Retinal pigment epithelial cell (primary cell): ENCODE measurements around the gene GLYR1.
"Not testable (repeated sequence)": the region's sequence is repeated elsewhere in the genome, so short reads cannot be mapped to it uniquely, and the experiment has no call there.

Experiments
- DNase-seq: peaks from one replicate; pipeline ENCODE4 v3.0.0-alpha.2; 2010; ENCODE audit warnings: low read depth
- H3K4me3 ChIP-seq: 2 replicates; pipeline ENCODE4 v1.5.1; 2011; ENCODE audit warnings: mild to moderate bottlenecking, low read length, control low read depth, moderate library complexity
- CTCF ChIP-seq: conservative IDR thresholded peaks from 2 replicates; pipeline ENCODE4 v1.5.1; 2011; ENCODE audit warnings: low read depth, low read length, control low read depth, inconsistent platforms

GLYR1 gene

GRCh38 chr16:4846901-4847773 is at the start of gene GLYR1, which contains the start of gene UBN1:
GLYR1 (minus strand) TSS chr16:4847288; CDS start chr16:4847265, 23 bp downstream.
UBN1 (plus strand) TSS chr16:4847481; CDS start chr16:4852918, 5,437 bp downstream.
- no peak for TF ChIP-seq CTCF
- DNase-seq = peak; percentile 85
- H3K4me3 ChIP-seq = peak within 1 kb of the TSS; percentile 87

GRCh38 chr16:4896761-4897160 is 49.7 kb upstream of the GLYR1 start:
- DNase-seq, H3K4me3 ChIP-seq: not testable (repeated sequence)

- no peak for TF ChIP-seq CTCF
- DNase-seq = no peak
- H3K4me3 ChIP-seq = no peak overlapping the region
Observed at GRCh38 chr16:4895366-4895765, 48.3 kb upstream of the GLYR1 start.

GRCh38 chr16:4894276-4895150 is 47.4 kb upstream of the GLYR1 start:
- no peak for DNase-seq
- no peak overlapping the region for H3K4me3 ChIP-seq
- no peak for TF ChIP-seq CTCF

GRCh38 chr16:4893103-4893862 is 46.2 kb upstream of the GLYR1 start:
- TF ChIP-seq CTCF = no peak
- H3K4me3 ChIP-seq = no peak overlapping the region
- no peak for DNase-seq

- DNase-seq = no peak
- H3K4me3 ChIP-seq = no peak overlapping the region
Observed at GRCh38 chr16:4892361-4893102, 45.4 kb upstream of the GLYR1 start.

More at GRCh38 chr16:4892361-4893102, 45.4 kb upstream of the GLYR1 start:
- no peak for TF ChIP-seq CTCF
